ENCODE results near the gene KCNMA1.

DNA sequence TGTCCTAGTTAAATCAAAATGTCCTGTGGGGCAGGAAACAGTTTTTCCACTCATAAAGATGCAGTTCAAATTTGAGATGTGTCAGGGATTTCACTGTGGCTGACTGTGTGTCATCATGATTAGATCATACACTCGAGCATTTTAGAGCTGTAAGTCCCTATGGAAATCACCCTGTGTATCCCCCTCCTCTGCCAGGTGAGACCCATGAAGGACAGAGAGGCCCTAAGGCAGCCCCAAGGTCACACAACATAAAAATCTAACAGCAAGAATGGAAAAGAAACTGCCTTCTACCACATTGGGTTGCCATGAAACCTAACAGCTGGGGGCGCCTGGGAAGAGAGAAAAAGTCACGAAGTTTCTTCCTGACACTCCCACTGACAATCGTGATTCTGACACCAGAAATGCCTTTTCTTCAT is 135.8 kb downstream of the KCNMA1 start:
- TF ChIP-seq SP1 (CRISPR knock-in tag; IDR thresholded peaks at IDR 0.05) (no peak), MTA1 (IDR thresholded peaks at IDR 0.05; ENCODE audit: borderline replicate concordance) (no peak), MTF1 (CRISPR knock-in tag; IDR thresholded peaks at IDR 0.05; ENCODE audit: borderline replicate concordance) (no peak)
